HUES48 (cell line): ENCODE results near the gene CHRM4.

ENCODE experiments used
- H3K27ac ChIP-seq: one replicate; pipeline ENCODE4 v1.7.0; 2013; ENCODE audit warnings: low read depth, low read length, inconsistent platforms
- H3K27me3 ChIP-seq: 2 replicates; pipeline ENCODE4 v1.6.1; 2013; ENCODE audit warnings: mild to moderate bottlenecking, low read length; ENCODE audit not compliant: control insufficient read depth, insufficient read depth
- H3K36me3 ChIP-seq: 2 replicates; pipeline ENCODE4 v1.6.1; 2013; ENCODE audit warnings: low read length; ENCODE audit not compliant: control insufficient read depth, insufficient read depth
- H3K4me1 ChIP-seq: 2 replicates; pipeline ENCODE4 v1.6.1; 2013; ENCODE audit warnings: mild to moderate bottlenecking, low read length; ENCODE audit not compliant: control insufficient read depth, insufficient read depth
- H3K4me3 ChIP-seq: 2 replicates; pipeline ENCODE4 v1.5.1; 2013; ENCODE audit warnings: mild to moderate bottlenecking, low read depth, low read length
- H3K9ac ChIP-seq: 2 replicates; pipeline ENCODE4 v1.6.1; 2013; ENCODE audit warnings: mild to moderate bottlenecking, low read depth, low read length, moderate library complexity
- H3K9me3 ChIP-seq: 2 replicates; pipeline ENCODE4 v1.6.1; 2013; ENCODE audit warnings: low read length; ENCODE audit not compliant: control insufficient read depth, insufficient read depth

CHRM4 gene

GRCh38 chr11:46345881-46346484 lies 45.6 kb downstream of the CHRM4 start:
- Histone ChIP-seq H3K9ac (no peak overlapping the region), H3K36me3 (no peaks in the 10 kb centered on the region), H3K27me3 (peaks cover 11% of the 10 kb centered on the region; the same call in 1 of the 2 replicates), H3K4me3 (no peak overlapping the region; the same call in 1 of the 2 replicates), H3K27ac (no peak overlapping the region), H3K4me1 (peaks cover 67% of the 10 kb centered on the region), H3K9me3 (no peaks in the 10 kb centered on the region)

- H3K36me3 ChIP-seq: no peaks in the 10 kb centered on the region
- H3K9me3 ChIP-seq: no peaks in the 10 kb centered on the region
- peaks cover 72% of the 10 kb centered on the region for H3K4me1 ChIP-seq
- H3K4me3 ChIP-seq: no peak overlapping the region
- peaks cover 11% of the 10 kb centered on the region; the same call in 1 of the 2 replicates for H3K27me3 ChIP-seq
- H3K9ac ChIP-seq: no peak overlapping the region
- peak overlapping the region; percentile 0 for H3K27ac ChIP-seq
Measured at GRCh38 chr11:46345131-46345597, 46.4 kb downstream of the CHRM4 start.

- peaks cover 75% of the 10 kb centered on the region for H3K4me1 ChIP-seq
Measured at GRCh38 chr11:46343520-46343919, 48.1 kb downstream of the CHRM4 start.

GRCh38 chr11:46342239-46342638 lies 49.3 kb downstream of the CHRM4 start:
- Histone ChIP-seq H3K9ac (no peak overlapping the region), H3K4me3 (no peak overlapping the region), H3K36me3 (no peaks in the 10 kb centered on the region), H3K27ac (no peak overlapping the region), H3K27me3 (peaks cover 11% of the 10 kb centered on the region; the same call in 1 of the 2 replicates), H3K4me1 (peaks cover 83% of the 10 kb centered on the region), H3K9me3 (no peaks in the 10 kb centered on the region)

More at GRCh38 chr11:46343520-46343919, 48.1 kb downstream of the CHRM4 start:
- peak overlapping the region; percentile 39 for H3K27ac ChIP-seq
- no peak overlapping the region for H3K9ac ChIP-seq
- H3K4me3 ChIP-seq: no peak overlapping the region
- H3K9me3 ChIP-seq: no peaks in the 10 kb centered on the region
- H3K27me3 ChIP-seq: peaks cover 11% of the 10 kb centered on the region; the same call in 1 of the 2 replicates
- no peaks in the 10 kb centered on the region for H3K36me3 ChIP-seq

- no peaks in the 10 kb centered on the region for H3K9me3 ChIP-seq
- H3K4me1 ChIP-seq: peaks cover 83% of the 10 kb centered on the region
- no peak overlapping the region for H3K9ac ChIP-seq
- H3K4me3 ChIP-seq: no peak overlapping the region
- no peaks in the 10 kb centered on the region for H3K36me3 ChIP-seq
- peaks cover 8% of the 10 kb centered on the region; the same call in 1 of the 2 replicates for H3K27me3 ChIP-seq
- no peak overlapping the region for H3K27ac ChIP-seq
Measured at GRCh38 chr11:46341454-46341853, 50.1 kb downstream of the CHRM4 start.

- peak overlapping the region; percentile 94 for H3K27ac ChIP-seq
- no peaks in the 10 kb centered on the region for H3K36me3 ChIP-seq
- H3K9ac ChIP-seq: no peak overlapping the region; the same call in 1 of the 2 replicates
- H3K9me3 ChIP-seq: no peaks in the 10 kb centered on the region
- H3K4me3 ChIP-seq: peak overlapping the region; percentile 16; the same call in 1 of the 2 replicates
- peaks cover 77% of the 10 kb centered on the region for H3K4me1 ChIP-seq
- peaks cover under 1% of the 10 kb centered on the region; the same call in 1 of the 2 replicates for H3K27me3 ChIP-seq
Measured at GRCh38 chr11:46339816-46340215, 51.8 kb downstream of the CHRM4 start.

GRCh38 chr11:46338988-46339666 lies 52.4 kb downstream of the CHRM4 start:
- peak overlapping the region; percentile 94 for H3K27ac ChIP-seq
- H3K36me3 ChIP-seq: no peaks in the 10 kb centered on the region
- H3K4me3 ChIP-seq: peak overlapping the region; percentile 21
- no peaks in the 10 kb centered on the region for H3K9me3 ChIP-seq
- H3K27me3 ChIP-seq: peaks cover 8% of the 10 kb centered on the region
- peak overlapping the region; percentile 1; the same call in 1 of the 2 replicates for H3K9ac ChIP-seq
- peaks cover 75% of the 10 kb centered on the region for H3K4me1 ChIP-seq

- Histone ChIP-seq H3K4me1 (peaks cover 72% of the 10 kb centered on the region), H3K27me3 (peaks cover 13% of the 10 kb centered on the region), H3K4me3 (peak overlapping the region; percentile 21), H3K9ac (peak overlapping the region; percentile 1; the same call in 1 of the 2 replicates), H3K9me3 (no peaks in the 10 kb centered on the region), H3K36me3 (no peaks in the 10 kb centered on the region), H3K27ac (peak overlapping the region; percentile 94)
Measured at GRCh38 chr11:46338636-46338987, 53.0 kb downstream of the CHRM4 start.

- Histone ChIP-seq H3K9ac (no peak overlapping the region), H3K27me3 (peaks cover 21% of the 10 kb centered on the region), H3K9me3 (no peaks in the 10 kb centered on the region), H3K36me3 (no peaks in the 10 kb centered on the region), H3K27ac (no peak overlapping the region), H3K4me3 (no peak overlapping the region), H3K4me1 (peaks cover 68% of the 10 kb centered on the region)
Measured at GRCh38 chr11:46337626-46338345, 53.8 kb downstream of the CHRM4 start.

- Histone ChIP-seq H3K36me3 (no peaks in the 10 kb centered on the region), H3K4me1 (peaks cover 65% of the 10 kb centered on the region), H3K27ac (no peak overlapping the region), H3K4me3 (no peak overlapping the region), H3K9ac (no peak overlapping the region), H3K27me3 (peaks cover 32% of the 10 kb centered on the region), H3K9me3 (no peaks in the 10 kb centered on the region)
Measured at GRCh38 chr11:46336563-46337180, 54.9 kb downstream of the CHRM4 start.
